Endothelial cell of umbilical vein (primary cell): ENCODE results near the gene SHKBP1. TPM values are rescaled to one million over a fixed set of nuclear protein-coding genes. Genes with fewer than 3 reads are reported as not detected.

Source experiments
- BruUV-seq: library from RNA; stranded (reverse); fragments of 400-500 nt; replicated peaks from 2 replicates; lab custom pipeline; 2021; lab: Mats Ljungman, UMichigan
- CTCF ChIA-PET: fragments of 300-600, 350-600 bp; sonication (Branson Sonifier 250); formaldehyde crosslinking; loops from one replicate; lab custom pipeline; 2021; ENCODE audit warnings: antibody characterized with exemption, inconsistent platforms; lab: Charles Lee
- POLR2A ChIA-PET: fragments of 300-600, 350-600 bp; sonication (Branson Sonifier 250); formaldehyde crosslinking; loops from one replicate; lab custom pipeline; 2021; ENCODE audit warnings: antibody characterized with exemption, inconsistent platforms; lab: Charles Lee
- DNase-seq: peaks from one replicate; pipeline ENCODE4 v3.0.0-alpha.2; 2011; ENCODE audit warnings: low read depth, low spot score
- FAIRE-seq: peaks from 2 replicates; lab custom pipeline; 2011; peaks lifted over from hg19 to GRCh38; lab: Jason Lieb, UNC
- H2AFZ ChIP-seq: 2 replicates; pipeline ENCODE4 v1.6.0; 2012; ENCODE audit warnings: low read depth, low read length, control low read depth, inconsistent platforms
- H3K27ac ChIP-seq: 2 replicates; pipeline ENCODE4 v1.5.1; 2011; ENCODE audit warnings: low read depth, mild to moderate bottlenecking, control low read depth, low read length, moderate library complexity; ENCODE audit not compliant: insufficient read depth
- H3K27me3 ChIP-seq, 2 experiments: 2 replicates each; pipeline versions ENCODE4 v1.6.0 to v1.6.1; 2011; ENCODE audit warnings: low read length in 2 of 2, mixed read lengths in 1 of 2; ENCODE audit not compliant: control insufficient read depth in 2 of 2, insufficient read depth in 2 of 2
- H3K36me3 ChIP-seq, 2 experiments: 2 replicates in 1 of 2; 3 replicates in 1 of 2; pipeline ENCODE4 v1.5.1; 2011; ENCODE audit warnings: low read length in 2 of 2, mild to moderate bottlenecking in 1 of 2, moderate library complexity in 1 of 2; ENCODE audit not compliant: control insufficient read depth in 2 of 2, insufficient read depth in 2 of 2; ENCODE audit errors: extremely low read depth in 1 of 2
- H3K4me1 ChIP-seq: 3 replicates; pipeline ENCODE4 v1.5.1; 2011; ENCODE audit warnings: mild to moderate bottlenecking, low read length; ENCODE audit not compliant: control insufficient read depth, insufficient read depth; ENCODE audit errors: extremely low read depth
- H3K4me2 ChIP-seq: 2 replicates; pipeline ENCODE4 v1.6.1; 2011; ENCODE audit warnings: low read length, control low read depth, mixed read lengths; ENCODE audit not compliant: insufficient read depth
- H3K4me3 ChIP-seq, 3 experiments: fragments of 200-600 bp in 1 of 3; sonication (generic), shearing (Covaris generic) in 1 of 3; replicated peaks in 1 of 3; 2 replicates each; pipeline ENCODE4 v1.5.1; 2011 to 2016; ENCODE audit warnings: control low read depth in 3 of 3, low read length in 3 of 3, mild to moderate bottlenecking in 2 of 3, inconsistent platforms in 1 of 3, low read depth in 1 of 3, moderate library complexity in 1 of 3; ENCODE audit not compliant: insufficient read depth in 1 of 3
- H3K79me2 ChIP-seq: 2 replicates; pipeline ENCODE4 v1.6.0; 2012; ENCODE audit warnings: low read length, inconsistent platforms; ENCODE audit not compliant: control insufficient read depth, insufficient read depth
- H3K9ac ChIP-seq: replicated peaks from 2 replicates; pipeline ENCODE3; 2011; ENCODE audit warnings: low read length, control low read depth; ENCODE audit not compliant: insufficient read depth; ENCODE audit errors: extremely low read depth
- H3K9me1 ChIP-seq: replicated peaks from 3 replicates; pipeline ENCODE4 v1.6.0; 2011; ENCODE audit warnings: mild to moderate bottlenecking, low read length; ENCODE audit not compliant: control insufficient read depth, insufficient read depth; ENCODE audit errors: extremely low read depth
- H3K9me3 ChIP-seq: replicated peaks from 2 replicates; pipeline ENCODE4 v1.5.1; 2012; ENCODE audit warnings: low read length, inconsistent platforms; ENCODE audit not compliant: control insufficient read depth, insufficient read depth
- H4K20me1 ChIP-seq: replicated peaks from 2 replicates; pipeline ENCODE3; 2011; ENCODE audit warnings: mild to moderate bottlenecking, low read length; ENCODE audit not compliant: control insufficient read depth, insufficient read depth; ENCODE audit errors: extremely low read depth
- CTCF ChIP-seq, 2 donors: IDR thresholded peaks; 1 replicate in 1 of 2; 2 replicates in 1 of 2; pipeline ENCODE4 v1.5.1; 2011; ENCODE audit warnings: low read length in 2 of 2, mild to moderate bottlenecking in 2 of 2, moderate library complexity in 2 of 2, control low read depth in 1 of 2, inconsistent platforms in 1 of 2, low read depth in 1 of 2; ENCODE audit not compliant: insufficient read depth in 1 of 2; ENCODE audit errors: extremely low read depth in 1 of 2
- EZH2 ChIP-seq: IDR thresholded peaks from 2 replicates; pipeline ENCODE4 v1.6.1; 2012; ENCODE audit warnings: borderline replicate concordance, low read depth, mild to moderate bottlenecking, moderate library complexity, low read length, inconsistent platforms; ENCODE audit not compliant: severe bottlenecking
- FOS ChIP-seq: IDR thresholded peaks from 2 replicates; pipeline ENCODE4 v1.6.1; 2011; ENCODE audit warnings: mild to moderate bottlenecking, low read length, moderate library complexity, borderline replicate concordance; ENCODE audit not compliant: insufficient read depth
- GATA2 ChIP-seq: IDR thresholded peaks from 2 replicates; pipeline ENCODE4 v1.7.0; 2011; ENCODE audit warnings: low read depth, mild to moderate bottlenecking, moderate library complexity, mixed read lengths, low read length; ENCODE audit not compliant: insufficient read length, insufficient read depth
- JUN ChIP-seq: IDR thresholded peaks from 2 replicates; pipeline ENCODE4 v1.6.1; 2011; ENCODE audit warnings: borderline replicate concordance, low read depth; ENCODE audit not compliant: insufficient read length, insufficient read depth
- MAX ChIP-seq: IDR thresholded peaks from 2 replicates; pipeline ENCODE4 v1.6.1; 2011; ENCODE audit not compliant: insufficient read depth, insufficient read length
- MYC ChIP-seq: IDR thresholded peaks from one replicate; pipeline ENCODE4 v1.6.1; 2011; ENCODE audit warnings: mild to moderate bottlenecking, low read depth, low read length
- POLR2A ChIP-seq: IDR thresholded peaks from 2 replicates; pipeline ENCODE4 v1.6.1; 2012; ENCODE audit warnings: low read depth, mild to moderate bottlenecking, control low read depth, low read length
- POLR2AphosphoS5 ChIP-seq: IDR thresholded peaks from 2 replicates; pipeline ENCODE4 v1.6.1; 2012; ENCODE audit warnings: low read depth, mild to moderate bottlenecking, control low read depth, low read length, moderate library complexity; ENCODE audit not compliant: insufficient read depth
- dilution Hi-C: fragments of 300-500 bp; cut with MboI; formaldehyde crosslinking; loops from one replicate; pipeline ENCODE4 v1.15.0; 2019; ENCODE audit warnings: low sequenced_read_pairs; ENCODE audit not compliant: extremely low pct_ligation_motif_present
- intact Hi-C: fragments of 100-400 bp; cut with micrococcal nuclease; formaldehyde crosslinking; loops from one replicate; pipeline ENCODE4 v1.10.0; 2022
- polyA plus RNA-seq, 4 experiments: library from polyadenylated mRNA; depleted of rRNA in 3 of 4; stranded (reverse) in 3 of 4; unstranded in 1 of 4; fragments of >200 nt; gene quantifications; 2 replicates each; pipeline versions ENCODE4 v1.2.1 to v1.2.3, GENCODE V29; 2011 to 2012; ENCODE audit warnings: missing spikeins in 1 of 4
- total RNA-seq: library from RNA; stranded (reverse); gene quantifications from 2 replicates; pipeline ENCODE4 v1.2.3, GENCODE V29; 2021

The SHKBP1 gene
- total and polyA plus RNA-seq, 2 donors (not counting 3 experiments of a cell fraction or from before 2014, with no cell fraction given) = 106 to 113 TPM

GRCh38 chr19:40601134-40601974 lies 24.7 kb downstream of the SHKBP1 start, which contains the start of gene LTBP4:
TSS of gene LTBP4 (plus strand) at chr19:40601369. CDS start at chr19:40601388, 19 bp downstream.
- no TSS peak for BruUV-seq
- no peak within 1 kb of the TSS for H3K27ac ChIP-seq
- TF ChIP-seq POLR2AphosphoS5 (peak; percentile 32), JUN (no peak), CTCF (IDR thresholded peaks at IDR 0.05; ENCODE audit: extremely low read depth in 1 of 2, insufficient read depth in 1 of 2, low read depth in 1 of 2, low read length in 2 of 2) (peak in 1 of 2 donors; percentile 12), EZH2 (no peak), GATA2 (no peak), MAX (no peak), MYC (no peak), FOS (no peak), POLR2A (no peak)
- CTCF ChIA-PET = interaction anchor here (1.0 to 11.0 kb wide), 6 partner anchors 33 to 136 kb away, joined by 4 to 126 read pairs (median 40); partner anchors contain the start of gene BLVRB
- POLR2A ChIA-PET = no interaction called here
- FAIRE-seq (no peak), DNase-seq (no peak)
- peak within 1 kb of the TSS in 2 of 3 experiments; percentile 26 to 28 for H3K4me3 ChIP-seq
- H3K4me2 ChIP-seq = peak within 1 kb of the TSS; percentile 52
- dilution Hi-C loops = no loop called here
- no peaks in the 10 kb centered on the region for H4K20me1 ChIP-seq
- H3K9me1 ChIP-seq = no peaks in the 10 kb centered on the region
- H2AFZ ChIP-seq = peak within 1 kb of the TSS; percentile 23
- H3K4me1 ChIP-seq = peaks cover 55% of the 10 kb centered on the region
- peaks cover 4 to 6% of the 10 kb centered on the region in 2 experiments for H3K27me3 ChIP-seq
- no peaks in the 10 kb centered on the region for H3K36me3 ChIP-seq
- intact Hi-C loops = no loop called here
- H3K9ac ChIP-seq = no peak within 1 kb of the TSS
- no peaks in the 10 kb centered on the region for H3K79me2 ChIP-seq
- no peaks in the 10 kb centered on the region for H3K9me3 ChIP-seq
